Epithelial cell of proximal tubule (primary cell): ENCODE results near the gene ASIC1. TPM values are rescaled to one million over a fixed set of nuclear protein-coding genes. Genes with fewer than 3 reads are reported as not detected.

Experiments used
- DNase-seq: peaks from one replicate; pipeline ENCODE4 v3.0.0-alpha.2; 2011; ENCODE audit warnings: low read depth
- H3K4me3 ChIP-seq: 2 replicates; pipeline ENCODE4 v1.5.1; 2011; ENCODE audit warnings: low read depth, mild to moderate bottlenecking, low read length
- total RNA-seq: library from RNA; depleted of rRNA; stranded (reverse); fragments of >200 nt; gene quantifications from 2 replicates; pipeline ENCODE4 v1.2.3, GENCODE V29; 2015
- TF ChIP-seq, protein P1 (sequence below): conservative IDR thresholded peaks from 2 replicates; pipeline ENCODE4 v1.5.1; 2012; ENCODE audit warnings: low read depth, mild to moderate bottlenecking, low read length

ASIC1 gene
- total RNA-seq, 1 donor from 2014 or later: 4.0 TPM

DNA sequence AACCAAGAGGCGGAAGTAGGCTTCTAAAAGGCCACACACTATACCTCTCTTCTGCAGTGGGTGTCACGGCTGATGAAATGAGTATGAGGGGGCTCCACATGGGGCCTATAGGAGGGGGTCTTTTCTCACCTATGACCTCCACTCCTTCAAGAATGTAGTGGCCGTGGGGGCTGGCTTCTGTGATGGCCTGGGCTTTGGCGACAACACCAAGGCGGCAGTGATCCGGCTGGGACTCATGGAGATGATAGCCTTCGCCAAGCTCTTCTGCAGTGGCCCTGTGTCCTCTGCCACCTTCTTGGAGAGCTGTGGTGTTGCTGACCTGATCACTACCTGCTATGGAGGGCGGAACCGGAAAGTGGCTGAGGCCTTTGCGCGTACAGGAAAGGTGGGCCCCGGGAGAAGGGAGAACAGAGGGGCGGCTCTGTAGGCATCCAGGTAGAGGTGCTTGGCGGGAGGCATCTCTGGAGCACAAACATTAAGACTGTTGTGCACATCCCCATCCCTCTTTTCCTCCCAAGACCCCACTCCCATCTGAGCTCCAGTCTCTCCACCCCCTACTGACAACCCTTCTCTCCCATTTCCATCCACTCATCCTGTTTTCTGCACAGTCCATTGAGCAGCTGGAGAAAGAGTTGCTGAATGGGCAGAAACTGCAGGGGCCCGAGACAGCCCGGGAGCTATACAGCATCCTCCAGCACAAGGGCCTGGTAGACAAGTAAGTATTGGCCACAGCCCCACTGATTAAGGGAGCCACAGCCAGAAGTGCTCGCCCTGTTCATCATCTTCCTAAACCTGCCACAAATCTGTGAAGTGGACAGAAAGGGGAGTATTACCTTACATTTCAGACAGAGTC lies 50.2 kb downstream of the ASIC1 start:
- TF ChIP-seq, protein P1, sequence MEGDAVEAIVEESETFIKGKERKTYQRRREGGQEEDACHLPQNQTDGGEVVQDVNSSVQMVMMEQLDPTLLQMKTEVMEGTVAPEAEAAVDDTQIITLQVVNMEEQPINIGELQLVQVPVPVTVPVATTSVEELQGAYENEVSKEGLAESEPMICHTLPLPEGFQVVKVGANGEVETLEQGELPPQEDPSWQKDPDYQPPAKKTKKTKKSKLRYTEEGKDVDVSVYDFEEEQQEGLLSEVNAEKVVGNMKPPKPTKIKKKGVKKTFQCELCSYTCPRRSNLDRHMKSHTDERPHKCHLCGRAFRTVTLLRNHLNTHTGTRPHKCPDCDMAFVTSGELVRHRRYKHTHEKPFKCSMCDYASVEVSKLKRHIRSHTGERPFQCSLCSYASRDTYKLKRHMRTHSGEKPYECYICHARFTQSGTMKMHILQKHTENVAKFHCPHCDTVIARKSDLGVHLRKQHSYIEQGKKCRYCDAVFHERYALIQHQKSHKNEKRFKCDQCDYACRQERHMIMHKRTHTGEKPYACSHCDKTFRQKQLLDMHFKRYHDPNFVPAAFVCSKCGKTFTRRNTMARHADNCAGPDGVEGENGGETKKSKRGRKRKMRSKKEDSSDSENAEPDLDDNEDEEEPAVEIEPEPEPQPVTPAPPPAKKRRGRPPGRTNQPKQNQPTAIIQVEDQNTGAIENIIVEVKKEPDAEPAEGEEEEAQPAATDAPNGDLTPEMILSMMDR: no peak
- no peak for DNase-seq

DNA sequence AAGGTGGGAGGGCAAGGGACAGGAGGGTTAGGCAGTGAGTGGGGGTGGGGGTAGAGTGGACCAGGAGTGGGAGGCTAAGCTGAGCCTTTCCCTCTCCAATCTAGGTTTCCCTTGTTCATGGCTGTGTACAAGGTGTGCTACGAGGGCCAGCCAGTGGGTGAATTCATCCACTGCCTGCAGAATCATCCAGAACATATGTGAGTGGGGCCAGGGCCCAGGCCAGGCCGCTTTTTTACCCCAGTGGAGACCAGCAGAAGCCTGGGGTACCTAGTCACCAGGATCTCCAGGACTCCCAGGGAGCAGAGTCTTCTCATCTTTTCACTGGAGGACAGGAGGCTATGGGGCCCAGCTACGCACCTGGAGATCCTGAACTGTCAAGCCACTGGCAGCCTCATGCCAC lies 51.9 kb downstream of the ASIC1 start:
- DNase-seq: no peak
- H3K4me3 ChIP-seq: peak overlapping the region; percentile 47
- TF ChIP-seq, protein P1: no peak

More for the DNA sequence above, 50.2 kb downstream of the ASIC1 start:
- H3K4me3 ChIP-seq: no peak overlapping the region

DNA sequence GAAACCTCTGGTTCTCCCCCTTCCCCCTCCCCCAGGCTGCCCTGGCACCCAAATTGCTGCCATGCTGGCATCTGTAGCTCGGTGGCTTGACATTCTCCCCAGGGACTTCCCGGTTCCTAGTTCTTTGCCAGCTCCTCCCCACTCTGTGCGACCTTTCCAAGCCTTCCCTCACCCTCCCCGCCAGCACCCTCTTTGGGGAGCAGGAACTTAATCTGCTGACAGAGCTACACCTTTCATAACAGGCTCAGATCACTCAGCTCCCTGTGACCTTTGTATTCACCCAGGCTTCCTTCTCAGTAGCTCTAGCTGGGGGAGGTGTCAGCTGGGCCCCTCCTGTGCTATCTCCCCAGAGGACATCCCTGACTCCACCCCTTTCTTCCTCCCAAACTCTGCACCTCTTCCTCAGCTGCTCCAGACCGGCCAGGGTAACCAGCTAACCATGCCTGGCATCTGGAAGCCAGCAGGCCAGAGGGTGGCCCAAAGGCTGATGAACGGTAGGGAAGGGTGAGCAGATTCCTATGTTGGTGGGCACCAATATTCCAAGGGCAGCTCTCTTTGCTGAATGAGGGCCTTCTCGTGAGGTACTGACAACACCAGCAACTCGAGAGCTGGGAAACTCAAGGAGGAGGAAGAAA lies 52.8 kb downstream of the ASIC1 start:
- TF ChIP-seq, protein P1: no peak
- H3K4me3 ChIP-seq: peak overlapping the region; percentile 47
- DNase-seq: no peak

DNA sequence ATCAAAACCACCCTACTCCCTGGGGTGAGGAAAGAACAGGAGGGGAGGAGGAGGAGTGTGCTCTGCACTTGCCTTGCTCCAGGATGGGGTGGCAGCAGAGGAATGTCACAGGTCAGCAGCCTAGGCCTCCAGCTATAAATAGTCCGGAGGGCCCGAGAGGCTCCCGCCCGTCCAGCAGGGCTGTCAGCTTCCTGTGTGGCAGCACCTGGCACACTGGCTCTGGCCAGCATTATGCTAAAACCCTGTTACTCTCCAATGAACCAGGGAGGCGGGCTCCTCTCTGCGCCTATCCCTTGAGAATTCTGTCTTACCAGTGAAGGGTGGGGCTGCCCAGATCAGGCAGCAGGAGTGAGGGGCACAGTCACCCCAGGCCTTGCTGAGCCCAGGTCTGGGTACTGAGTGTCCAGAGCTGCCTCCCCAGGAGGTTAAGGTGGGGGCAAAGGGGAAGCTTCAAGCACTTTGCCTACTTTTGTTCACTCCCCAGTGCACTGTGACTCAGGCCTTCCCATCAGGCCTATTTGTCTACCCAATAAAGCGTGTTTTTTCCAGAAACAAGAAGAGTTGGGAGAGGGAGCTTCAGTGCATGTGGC lies 53.5 kb downstream of the ASIC1 start:
- TF ChIP-seq, protein P1: no peak
- H3K4me3 ChIP-seq: peak overlapping the region; percentile 47
- DNase-seq: peak; percentile 74

DNA sequence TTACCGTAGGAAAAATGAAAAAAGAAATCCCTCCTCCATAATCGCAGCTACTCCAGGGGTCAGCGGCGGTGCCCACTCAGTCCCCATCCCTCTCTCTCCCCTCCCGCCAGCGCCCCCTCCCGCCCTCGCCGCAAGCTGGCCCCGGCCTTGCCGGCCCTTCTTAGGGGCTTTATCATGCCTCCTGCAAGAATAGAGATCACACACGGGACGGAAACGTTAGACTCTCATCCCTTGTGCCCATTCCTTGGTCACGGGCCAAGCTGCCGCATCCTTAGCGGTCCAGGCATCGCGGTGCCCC lies 53.9 kb downstream of the ASIC1 start:
- TF ChIP-seq, protein P1: no peak
- DNase-seq: no peak
- peak overlapping the region; percentile 47 for H3K4me3 ChIP-seq

DNA sequence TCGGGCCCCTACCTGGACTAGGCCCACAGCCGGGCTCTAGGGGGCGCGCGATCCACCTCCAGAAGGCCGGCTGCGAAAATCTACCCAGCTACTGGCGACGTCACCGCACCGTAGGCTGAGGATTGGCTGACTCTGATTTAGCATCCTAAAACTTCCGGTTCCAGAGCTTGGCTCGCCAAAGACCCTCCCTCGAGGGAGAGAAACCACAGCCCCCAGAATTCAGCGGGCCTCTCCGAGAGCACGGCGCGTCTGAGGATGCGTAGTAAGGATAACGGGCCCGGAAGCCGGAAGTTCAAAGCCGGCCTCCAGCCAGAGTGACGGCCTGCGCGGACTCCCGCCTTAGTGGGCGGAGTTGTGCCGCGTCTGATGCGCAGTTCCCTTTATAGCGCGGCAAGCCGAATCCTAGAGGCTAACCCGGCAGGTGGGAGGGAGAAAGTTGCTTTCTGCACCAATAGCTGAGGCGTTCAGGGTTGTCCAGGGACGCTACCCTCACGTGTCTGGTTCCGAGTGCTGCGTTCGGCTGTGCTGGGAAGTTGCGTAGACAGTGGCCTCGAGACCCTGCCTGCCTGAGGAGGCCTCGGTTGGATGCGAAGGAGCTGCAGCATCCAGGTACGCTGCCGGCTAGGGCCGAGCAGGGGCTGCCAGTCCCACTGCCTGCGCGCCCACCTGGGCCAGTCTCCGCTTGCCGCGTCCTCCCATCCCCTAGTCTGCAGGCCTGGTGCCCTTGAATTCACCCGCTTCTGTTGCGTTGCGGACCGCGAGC lies 54.5 kb downstream of the ASIC1 start, which contains the start of gene COX14:
Gene COX14 (plus strand): TSS at position 544 of the 763 bp plus-strand sequence. CDS start 7,808 bp downstream, outside the sequence.
- H3K4me3 ChIP-seq: peak within 1 kb of the TSS; percentile 99
- TF ChIP-seq, protein P1: peak; percentile 92
- peak; percentile 95 for DNase-seq
